GM12801 (cell line): ENCODE measurements around the gene PABPN1L.

Source experiments
- CTCF ChIP-seq: IDR thresholded peaks from one replicate; pipeline ENCODE4 v1.5.1; 2011; ENCODE audit warnings: control low read depth; ENCODE audit not compliant: insufficient read length; ENCODE audit errors: extremely low read depth

The PABPN1L gene

GRCh38 chr16:88874938-88875599 is 8.6 kb upstream of the PABPN1L start:
- TF ChIP-seq CTCF: no peak

- TF ChIP-seq CTCF: no peak
These were observed 6.3 kb upstream of the PABPN1L start for GRCh38 chr16:88872650-88873331.

GRCh38 chr16:88871730-88872416 is 5.4 kb upstream of the PABPN1L start:
- TF ChIP-seq CTCF: no peak

GRCh38 chr16:88871349-88871702 is 4.9 kb upstream of the PABPN1L start:
- TF ChIP-seq CTCF: no peak

GRCh38 chr16:88870608-88871348 is 4.3 kb upstream of the PABPN1L start:
- TF ChIP-seq CTCF: no peak

GRCh38 chr16:88869673-88869980 is 3.2 kb upstream of the PABPN1L start:
- TF ChIP-seq CTCF: no peak

GRCh38 chr16:88868974-88869672 is 2.7 kb upstream of the PABPN1L start:
- no peak for TF ChIP-seq CTCF
